HG03521 (cell line): Measurements from ENCODE around the gene CAMKMT.

Experiments used
- ATAC-seq: cut with Tn5 transposase; IDR thresholded peaks from one replicate; pipeline ENCODE4 v1.9.1; 2021; ENCODE audit warnings: mild to moderate bottlenecking, moderate library complexity; ENCODE audit not compliant: unreplicated experiment

CAMKMT gene

DNA sequence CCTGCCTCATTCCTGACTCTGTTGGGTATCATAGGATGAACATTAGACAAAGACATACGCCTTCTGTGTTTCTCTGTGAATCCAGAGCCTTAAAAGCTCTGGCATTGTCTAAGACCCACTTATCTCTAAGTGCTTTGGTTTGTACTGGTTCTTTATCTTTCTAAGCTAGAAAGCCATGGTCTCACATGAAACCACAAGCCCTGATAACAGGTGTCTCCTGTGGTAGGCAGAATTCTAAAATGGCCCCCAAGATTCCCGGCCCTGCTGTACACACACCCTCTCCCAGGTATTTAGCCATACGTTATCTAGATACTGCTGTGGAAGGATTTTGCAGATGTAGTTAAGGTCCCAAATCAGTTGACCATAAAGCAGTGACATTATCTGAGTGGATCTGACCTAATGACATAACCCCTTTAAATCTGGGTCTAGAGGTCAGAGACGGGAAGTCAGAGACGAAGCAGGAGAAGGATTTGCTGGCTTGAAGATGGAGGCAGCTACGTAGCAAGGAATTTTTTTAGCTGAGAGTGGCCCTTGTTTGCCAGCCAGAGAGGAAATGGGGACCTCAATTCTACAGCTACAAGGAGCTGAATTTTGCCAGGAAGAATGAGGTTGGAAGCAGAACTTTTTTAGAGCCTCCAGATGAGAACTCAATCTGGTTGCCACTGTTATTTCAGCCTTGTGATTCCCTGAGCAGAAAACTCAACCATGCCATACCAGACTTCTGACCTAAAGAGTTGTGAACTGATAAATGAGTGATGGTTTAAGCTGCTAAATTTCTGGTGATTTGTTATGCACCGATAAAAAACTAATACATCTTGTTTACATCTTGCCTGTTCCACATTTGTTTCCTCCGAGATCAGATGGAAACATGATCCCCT, 186.7 kb downstream of the CAMKMT start:
- no peak for ATAC-seq

DNA sequence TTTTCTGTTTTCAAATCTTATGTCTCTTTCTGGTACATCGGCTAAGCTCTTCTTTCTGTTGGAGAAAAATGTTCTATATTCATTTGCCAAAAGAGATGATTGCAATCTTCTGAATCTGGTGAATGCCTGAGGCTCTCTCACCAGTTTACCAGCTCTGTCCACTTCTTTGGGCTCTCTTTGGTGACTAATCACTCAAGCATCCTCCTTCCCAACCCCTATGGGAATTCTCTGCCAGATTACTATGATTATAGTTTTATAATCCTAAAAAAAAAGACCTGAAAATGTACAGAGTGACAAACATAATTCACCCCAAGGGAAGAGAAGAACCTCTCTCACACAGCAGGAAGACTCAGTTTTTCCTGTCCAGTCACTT, 187.3 kb downstream of the CAMKMT start:
- ATAC-seq: no peak

DNA sequence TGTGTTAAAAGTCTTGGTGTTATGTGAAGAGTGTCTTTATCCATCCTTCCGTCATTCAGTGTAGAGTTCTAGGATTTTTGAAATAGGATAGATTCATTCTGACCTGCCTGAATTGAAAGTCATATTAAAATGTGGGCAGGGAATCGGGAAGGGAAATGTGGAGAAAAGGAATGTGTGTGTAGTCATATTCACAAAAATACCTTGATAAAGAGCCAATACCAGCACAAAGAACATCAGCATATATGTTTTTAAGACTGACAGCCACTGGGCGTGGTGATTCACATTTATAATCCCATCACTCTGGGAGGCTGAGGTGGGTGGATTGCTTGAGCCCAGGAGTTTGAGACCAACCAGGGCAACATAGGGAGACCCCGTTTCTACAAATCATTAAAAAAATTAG, 188.1 kb downstream of the CAMKMT start:
- ATAC-seq: no peak

- no peak for ATAC-seq
These were observed 188.8 kb downstream of the CAMKMT start for GRCh38 chr2:44550561-44550960.

DNA sequence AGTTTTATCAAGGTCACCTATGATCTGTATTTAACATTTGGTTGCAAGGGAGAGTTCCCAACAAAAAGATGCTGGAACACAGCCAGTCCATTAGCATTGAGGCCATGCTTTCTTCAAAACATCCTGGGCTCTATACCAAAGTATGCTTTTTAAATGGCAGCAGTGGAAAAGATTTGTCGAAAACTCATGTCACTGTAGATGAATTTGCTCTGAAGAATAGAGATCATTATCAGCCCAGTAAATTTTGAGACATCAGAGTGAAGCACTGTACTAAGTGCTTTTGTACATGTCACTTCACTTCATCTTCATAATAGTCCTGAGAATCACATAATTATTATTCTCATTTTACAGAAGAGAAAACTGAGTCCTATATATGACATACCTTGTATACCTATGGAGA, 189.8 kb downstream of the CAMKMT start:
- ATAC-seq: no peak

- ATAC-seq: no peak
These were observed 191.7 kb downstream of the CAMKMT start for GRCh38 chr2:44553456-44553855.

- no peak for ATAC-seq
These were observed 194.0 kb downstream of the CAMKMT start for GRCh38 chr2:44555700-44556099.

DNA sequence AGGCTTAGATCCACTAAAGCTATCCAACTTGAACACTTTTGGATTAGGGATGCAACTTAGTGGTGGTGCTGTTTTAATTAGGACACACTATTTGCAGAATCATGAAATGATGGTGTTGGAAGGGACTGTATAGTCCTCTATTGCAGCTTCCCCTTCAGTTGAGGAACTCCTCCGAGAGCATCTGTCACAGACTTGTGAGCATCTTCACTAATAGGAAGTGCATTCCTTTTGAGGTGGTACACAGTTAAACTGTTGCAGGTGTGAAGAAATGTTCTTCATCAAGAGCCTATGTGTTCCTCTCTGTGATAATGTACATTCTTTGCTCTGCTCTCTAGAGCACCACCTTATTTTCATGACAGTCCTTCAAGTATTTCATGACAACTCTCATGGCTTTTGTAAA, 197.4 kb downstream of the CAMKMT start:
- ATAC-seq: no peak

- ATAC-seq: no peak
These were observed 198.6 kb downstream of the CAMKMT start for GRCh38 chr2:44560352-44560751.

- no peak for ATAC-seq
These were observed 199.2 kb downstream of the CAMKMT start for GRCh38 chr2:44560941-44561340.

- no peak for ATAC-seq
These were observed 201.0 kb downstream of the CAMKMT start for GRCh38 chr2:44562737-44563136.

- no peak for ATAC-seq
These were observed 203.0 kb downstream of the CAMKMT start for GRCh38 chr2:44564752-44565151.

DNA sequence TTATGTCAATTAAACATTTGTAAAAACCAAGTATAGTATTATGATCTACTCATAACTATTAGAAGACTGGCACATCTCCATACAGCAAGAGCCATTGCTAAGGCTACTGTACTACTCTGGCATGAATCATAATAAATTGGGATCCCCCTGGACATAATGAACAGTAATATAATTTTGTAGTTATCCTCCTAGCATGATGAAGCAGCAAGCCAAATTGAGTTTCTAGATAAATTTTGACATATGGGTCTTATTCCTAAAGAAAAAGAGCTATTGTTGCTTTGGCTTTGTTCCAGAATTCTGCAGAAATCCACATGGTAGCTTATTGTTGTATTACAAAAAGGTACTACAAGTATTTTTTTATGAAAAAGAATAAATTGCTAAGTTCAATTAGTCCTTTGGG, 204.3 kb downstream of the CAMKMT start:
- ATAC-seq: no peak

- ATAC-seq: no peak
These were observed 207.7 kb downstream of the CAMKMT start for GRCh38 chr2:44569491-44569890.

DNA sequence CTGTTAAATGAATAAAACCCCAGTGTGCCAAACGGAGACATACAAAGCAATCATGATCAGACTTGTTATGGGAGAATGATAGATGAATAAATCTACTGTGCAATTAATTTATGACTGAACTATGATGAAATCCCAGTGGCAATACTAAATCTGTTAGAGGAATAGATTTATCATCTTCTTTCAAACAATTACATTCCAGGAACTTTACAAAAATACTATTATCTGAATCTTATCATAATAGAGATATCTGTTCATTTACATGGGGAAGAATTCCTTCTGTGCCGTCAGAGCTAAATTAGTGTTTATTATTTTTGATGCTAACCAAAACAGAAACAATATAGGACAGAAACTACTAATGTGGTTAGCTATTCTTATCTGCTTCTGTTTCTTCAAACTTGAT, 208.5 kb downstream of the CAMKMT start:
- no peak for ATAC-seq

- no peak for ATAC-seq
These were observed 209.0 kb downstream of the CAMKMT start for GRCh38 chr2:44570777-44571176.

DNA sequence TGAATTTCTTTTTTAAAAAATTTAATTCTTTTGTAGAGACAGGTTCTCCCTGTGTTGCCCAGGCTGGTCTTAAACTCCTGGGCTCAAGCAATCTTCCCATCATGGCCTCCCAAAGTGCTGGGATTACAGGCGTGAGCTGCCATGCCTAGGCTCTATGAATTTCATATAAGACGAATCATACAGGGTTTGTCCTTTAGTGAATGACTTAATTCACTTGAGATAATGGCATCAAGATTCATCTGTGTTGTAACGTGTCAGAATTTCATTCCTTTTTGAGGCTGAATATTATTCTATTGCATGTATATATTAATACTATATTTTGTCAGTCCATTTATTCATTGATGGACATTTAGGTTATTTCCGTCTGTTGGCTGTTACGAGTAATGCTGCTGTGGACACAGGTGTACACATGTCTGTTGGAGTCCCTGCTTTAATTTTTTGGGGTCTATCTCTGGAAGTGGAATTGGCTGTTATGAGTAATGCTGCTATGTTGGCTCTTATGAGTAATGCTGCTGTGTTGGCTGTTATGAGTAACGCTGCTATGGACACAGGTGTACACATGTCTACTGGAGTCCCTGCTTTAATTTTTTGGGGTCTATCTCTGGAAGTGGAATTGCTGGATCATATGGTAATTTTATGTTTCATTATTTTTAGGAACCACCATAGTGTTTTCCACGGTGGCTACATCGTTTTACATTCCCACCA, 210.6 kb downstream of the CAMKMT start:
- no peak for ATAC-seq

DNA sequence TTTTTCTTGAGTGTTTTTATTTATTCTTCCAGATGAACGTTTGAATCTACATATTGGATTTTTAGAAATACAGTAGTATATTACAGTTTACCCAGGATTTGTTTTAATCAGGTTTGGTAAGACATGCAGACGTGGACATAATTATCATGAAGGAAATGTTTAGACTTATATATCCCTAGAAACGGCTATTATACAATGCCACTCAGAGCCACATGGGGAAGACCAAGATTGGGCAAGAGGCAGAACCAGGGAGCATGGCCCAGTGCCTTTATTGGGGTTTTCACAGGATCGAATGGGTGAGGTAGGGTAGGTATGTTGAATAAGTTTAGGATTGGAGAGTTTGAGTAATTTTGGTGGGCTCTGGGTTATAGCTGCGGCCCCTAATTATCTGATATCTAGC, 212.2 kb downstream of the CAMKMT start:
- no peak for ATAC-seq

GRCh38 chr2:44578471-44579093, 216.8 kb downstream of the CAMKMT start:
- ATAC-seq: no peak

DNA sequence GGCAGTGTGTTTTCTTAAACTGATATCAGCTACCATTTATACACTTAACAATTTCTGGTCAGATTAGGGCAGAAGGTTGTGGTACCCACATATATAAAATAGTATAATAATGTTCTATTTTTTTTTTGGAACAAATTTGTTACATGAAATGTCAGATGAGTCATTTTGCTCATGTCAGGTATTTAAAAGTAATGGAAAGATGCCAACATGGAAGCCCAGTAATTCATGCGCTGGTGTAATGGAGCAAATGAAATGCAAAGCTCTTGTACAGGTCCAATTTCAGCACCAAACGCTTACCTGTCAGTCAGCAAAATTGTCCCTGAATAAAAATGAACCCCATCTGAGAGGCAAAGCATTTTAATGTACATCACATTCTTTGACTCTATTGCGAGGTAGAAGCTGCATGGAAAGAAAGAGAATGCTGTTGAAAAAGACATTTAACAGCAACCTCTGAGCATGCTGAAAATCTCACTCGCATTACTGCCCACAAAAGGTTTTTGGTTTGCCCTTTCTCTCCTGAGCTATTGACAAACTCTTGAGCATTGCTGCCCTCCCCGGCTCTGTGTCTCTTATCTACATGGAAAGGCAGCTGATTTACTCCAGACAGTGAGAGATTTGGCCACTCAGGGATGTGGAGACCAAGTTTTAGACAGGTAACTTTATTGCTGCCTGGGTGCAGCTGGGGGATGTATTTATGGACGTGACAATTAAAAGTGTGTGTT, 217.5 kb downstream of the CAMKMT start:
- no peak for ATAC-seq

GRCh38 chr2:44579837-44580230, 218.1 kb downstream of the CAMKMT start:
- ATAC-seq: no peak
